Astrocyte (in vitro differentiated cells and primary cell): ENCODE data around the gene CYP4F2.

Experiments
- CTCF ChIP-seq: IDR thresholded peaks from 2 replicates; pipeline ENCODE4 v1.5.1; 2011; ENCODE audit warnings: low read depth, mild to moderate bottlenecking, inconsistent platforms, low read length, moderate library complexity; ENCODE audit not compliant: insufficient read depth
- EZH2 ChIP-seq: IDR thresholded peaks from 2 replicates; pipeline ENCODE4 v1.6.1; 2012; ENCODE audit warnings: mild to moderate bottlenecking, low read length, inconsistent platforms; ENCODE audit not compliant: insufficient read depth

GRCh38 chr19:15859187-15859586 is 38.7 kb downstream of the CYP4F2 start:
- no peak for TF ChIP-seq CTCF
- TF ChIP-seq EZH2 = no peak
